NCI-H2081 treated with DMSO at 0.1 percent for 48 hours (cell line): ENCODE results near the gene PSTPIP2.
"Not testable (repeated sequence)": the region's sequence is repeated elsewhere in the genome, so short reads cannot be mapped to it uniquely, and the experiment has no call there.

Experiments used
- DNase-seq: peaks from one replicate; lab custom pipeline; 2025; lab: John Stamatoyannopoulos, UW

PSTPIP2 gene

GRCh38 chr18:46071653-46072375, at the start of gene PSTPIP2:
TSS of gene PSTPIP2 (minus strand) at chr18:46072260. CDS start at chr18:46072188, 72 bp downstream.
- no peak for DNase-seq

GRCh38 chr18:46113751-46114150, 41.7 kb upstream of the PSTPIP2 start:
- DNase-seq: no peak

- no peak for DNase-seq
Measured at GRCh38 chr18:46110406-46110805, 38.3 kb upstream of the PSTPIP2 start.

GRCh38 chr18:46109386-46109785, 37.3 kb upstream of the PSTPIP2 start:
- DNase-seq: no peak

- DNase-seq: peak; percentile 40
Measured at GRCh38 chr18:46104128-46104911, 32.3 kb upstream of the PSTPIP2 start, which contains the start of gene HAUS1. TSS of gene HAUS1 (plus strand) at chr18:46104385. CDS start at chr18:46104412, 27 bp downstream.

- DNase-seq: no peak
Measured at GRCh38 chr18:46099463-46099862, 27.4 kb upstream of the PSTPIP2 start.

- no peak for DNase-seq
Measured at GRCh38 chr18:46098616-46098933, 26.5 kb upstream of the PSTPIP2 start.

- no peak for DNase-seq
Measured at GRCh38 chr18:46097801-46098615, 25.9 kb upstream of the PSTPIP2 start, which contains the start of gene ATP5F1A. TSS of gene ATP5F1A (minus strand) at chr18:46098296. CDS start at chr18:46098231, 65 bp downstream.

GRCh38 chr18:46097431-46097800, 25.4 kb upstream of the PSTPIP2 start:
- no peak for DNase-seq

GRCh38 chr18:46096651-46097300, 24.7 kb upstream of the PSTPIP2 start:
- DNase-seq: no peak

- no peak for DNase-seq
Measured at GRCh38 chr18:46095532-46095931, 23.5 kb upstream of the PSTPIP2 start.

GRCh38 chr18:46088501-46088900, 16.4 kb upstream of the PSTPIP2 start:
- DNase-seq: not testable (repeated sequence)

GRCh38 chr18:46084431-46084830, 12.4 kb upstream of the PSTPIP2 start:
- no peak for DNase-seq

- no peak for DNase-seq
Measured at GRCh38 chr18:46080156-46080555, 8.1 kb upstream of the PSTPIP2 start.

GRCh38 chr18:46079336-46079735, 7.3 kb upstream of the PSTPIP2 start:
- DNase-seq: no peak

GRCh38 chr18:46073474-46074331, 1.6 kb upstream of the PSTPIP2 start:
- DNase-seq: no peak

GRCh38 chr18:46072959-46073358, 899 bp upstream of the PSTPIP2 start:
- no peak for DNase-seq

GRCh38 chr18:46072376-46072867, 362 bp upstream of the PSTPIP2 start:
- no peak for DNase-seq

- no peak for DNase-seq
Measured at GRCh38 chr18:46070815-46071652, 1.0 kb downstream of the PSTPIP2 start.

GRCh38 chr18:46070232-46070631, 1.8 kb downstream of the PSTPIP2 start:
- no peak for DNase-seq
